ENCODE results near the gene DDR1. TPM values are rescaled to one million over a fixed set of nuclear protein-coding genes. Genes with fewer than 3 reads are reported as not detected.

The DDR1 gene
- total RNA-seq, 1 experiment from 2014 or later = 258 TPM

GRCh38 chr6:30938730-30939129 lies 54.4 kb downstream of the DDR1 start:
- H3K4me1 ChIP-seq (ENCODE audit: insufficient read depth, low read length) = peaks cover 6% of the 10 kb centered on the region; the same call in 1 of the 2 replicates
- H3K14ac ChIP-seq (ENCODE audit: insufficient read depth, low read length) = no peak overlapping the region; the same call in 1 of the 2 replicates
- no peak overlapping the region for H3K4me3 Mint-ChIP-seq
- WGBS (ENCODE audit: extremely low coverage, insufficient read length, low lambda C conversion rate) = no CpG with 5 or more reads among the region's 4 CpGs
- H2BK15ac ChIP-seq (ENCODE audit: low read depth, low read length) = no peak overlapping the region
- no peak overlapping the region for H2AFZ ChIP-seq (ENCODE audit: low read length)
- no peak overlapping the region for H2BK120ac ChIP-seq (ENCODE audit: low read depth, low read length, poor library complexity, severe bottlenecking)
- TF ChIP-seq, protein P1, sequence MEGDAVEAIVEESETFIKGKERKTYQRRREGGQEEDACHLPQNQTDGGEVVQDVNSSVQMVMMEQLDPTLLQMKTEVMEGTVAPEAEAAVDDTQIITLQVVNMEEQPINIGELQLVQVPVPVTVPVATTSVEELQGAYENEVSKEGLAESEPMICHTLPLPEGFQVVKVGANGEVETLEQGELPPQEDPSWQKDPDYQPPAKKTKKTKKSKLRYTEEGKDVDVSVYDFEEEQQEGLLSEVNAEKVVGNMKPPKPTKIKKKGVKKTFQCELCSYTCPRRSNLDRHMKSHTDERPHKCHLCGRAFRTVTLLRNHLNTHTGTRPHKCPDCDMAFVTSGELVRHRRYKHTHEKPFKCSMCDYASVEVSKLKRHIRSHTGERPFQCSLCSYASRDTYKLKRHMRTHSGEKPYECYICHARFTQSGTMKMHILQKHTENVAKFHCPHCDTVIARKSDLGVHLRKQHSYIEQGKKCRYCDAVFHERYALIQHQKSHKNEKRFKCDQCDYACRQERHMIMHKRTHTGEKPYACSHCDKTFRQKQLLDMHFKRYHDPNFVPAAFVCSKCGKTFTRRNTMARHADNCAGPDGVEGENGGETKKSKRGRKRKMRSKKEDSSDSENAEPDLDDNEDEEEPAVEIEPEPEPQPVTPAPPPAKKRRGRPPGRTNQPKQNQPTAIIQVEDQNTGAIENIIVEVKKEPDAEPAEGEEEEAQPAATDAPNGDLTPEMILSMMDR (conservative IDR thresholded peaks at IDR 0.05) = no peak
- no peak overlapping the region for H3T11ph ChIP-seq (ENCODE audit: low read length)
- H3K27me3 Mint-ChIP-seq (ENCODE audit: low read depth) = peaks cover 6% of the 10 kb centered on the region
- H3K56ac ChIP-seq (ENCODE audit: insufficient read length, low read depth, low read length) = no peak overlapping the region
- H2BK12ac ChIP-seq (ENCODE audit: insufficient read length, low read depth, low read length) = no peak overlapping the region
- no peak overlapping the region for H4K8ac ChIP-seq (replicated peaks; ENCODE audit: insufficient read length, low read depth, low read length)
- H2BK5ac ChIP-seq (ENCODE audit: insufficient read length, low read length) = no peak overlapping the region
- H4K5ac ChIP-seq (ENCODE audit: insufficient read length, low read depth, low read length) = no peak overlapping the region
- no peak overlapping the region for H3K4me2 ChIP-seq (ENCODE audit: insufficient read depth, insufficient read length, low read length)
- H3K79me2 ChIP-seq (ENCODE audit: insufficient read depth, low read length) = no peaks in the 10 kb centered on the region
- H3K4ac ChIP-seq (ENCODE audit: low read depth, low read length) = no peak overlapping the region
- no peaks in the 10 kb centered on the region for H3K9me3 ChIP-seq (ENCODE audit: control insufficient read depth, low read depth, low read length)
- H2BK20ac ChIP-seq (ENCODE audit: low read depth, low read length, poor library complexity, severe bottlenecking) = no peak overlapping the region
- H3K27ac ChIP-seq (ENCODE audit: insufficient read length, low read depth, low read length) = no peak overlapping the region
- no peaks in the 10 kb centered on the region for H3K9me3 Mint-ChIP-seq
- H4K91ac ChIP-seq (ENCODE audit: insufficient read length, low read depth, low read length) = no peak overlapping the region
- no peak overlapping the region for H3K9ac ChIP-seq (ENCODE audit: extremely low read depth, insufficient read length, low read length)
- H3K18ac ChIP-seq (ENCODE audit: insufficient read length, low read depth, low read length) = no peak overlapping the region
- no peaks in the 10 kb centered on the region for H4K20me1 ChIP-seq (ENCODE audit: control insufficient read depth, insufficient read depth, insufficient read length)
- H2AK5ac ChIP-seq (ENCODE audit: insufficient read length, low read length) = no peak overlapping the region
- H3K23ac ChIP-seq (ENCODE audit: insufficient read length, low read depth, low read length) = no peak overlapping the region
- H3K23me2 ChIP-seq (ENCODE audit: insufficient read length, low read depth, low read length, poor library complexity, severe bottlenecking) = no peaks in the 10 kb centered on the region
- no peaks in the 10 kb centered on the region for H3K27me3 ChIP-seq (ENCODE audit: insufficient read depth, low read length)
- H3K4me1 Mint-ChIP-seq = peaks cover 32 to 50% of the 10 kb centered on the region in 2 experiments
- H3K79me1 ChIP-seq (ENCODE audit: insufficient read depth, low read depth, low read length, poor library complexity, severe bottlenecking) = no peaks in the 10 kb centered on the region
- H3K36me3 Mint-ChIP-seq (ENCODE audit: insufficient read depth in 1 of 3, low read depth in 3 of 3) = no peaks in the 10 kb centered on the region
- H3K27ac Mint-ChIP-seq = no peak overlapping the region
- no peak for DNase-seq

Measured in H9 (cell line).